Stimulated activated CD8-positive, alpha-beta memory T cell treated with anti-CD3 and anti-CD28 coated beads, Interleukin-12 subunit alpha, Interleukin-12 subunit beta, amount 100 ng/mL, for 4 hours (primary cell): ENCODE results near the gene WDR17.

Experiments used
- DNase-seq: peaks from one replicate; pipeline ENCODE4 v3.0.0-alpha.2; 2020; ENCODE audit warnings: low read depth

Gene WDR17

GRCh38 chr4:176065435-176066291 is at the start of gene WDR17:
WDR17 (plus strand) TSS chr4:176065841; CDS start chr4:176111581, 45,740 bp downstream.
- DNase-seq: peak; percentile 48

- no peak for DNase-seq
Observed at GRCh38 chr4:176016601-176017000, 49.0 kb upstream of the WDR17 start.

- no peak for DNase-seq
Observed at GRCh38 chr4:176020481-176021085, 45.1 kb upstream of the WDR17 start.

- DNase-seq: no peak
Observed at GRCh38 chr4:176030391-176030790, 35.2 kb upstream of the WDR17 start.

GRCh38 chr4:176031922-176032321 is 33.7 kb upstream of the WDR17 start:
- no peak for DNase-seq

GRCh38 chr4:176032454-176032853 is 33.2 kb upstream of the WDR17 start:
- no peak for DNase-seq

GRCh38 chr4:176034499-176034898 is 31.1 kb upstream of the WDR17 start:
- DNase-seq: no peak

- no peak for DNase-seq
Observed at GRCh38 chr4:176034936-176035335, 30.7 kb upstream of the WDR17 start.

- no peak for DNase-seq
Observed at GRCh38 chr4:176036585-176037205, 28.9 kb upstream of the WDR17 start.

- DNase-seq: no peak
Observed at GRCh38 chr4:176038789-176039188, 26.9 kb upstream of the WDR17 start.

GRCh38 chr4:176042195-176042594 is 23.4 kb upstream of the WDR17 start:
- DNase-seq: no peak

- no peak for DNase-seq
Observed at GRCh38 chr4:176043838-176044588, 21.6 kb upstream of the WDR17 start.

- no peak for DNase-seq
Observed at GRCh38 chr4:176044589-176044951, 21.1 kb upstream of the WDR17 start.

- no peak for DNase-seq
Observed at GRCh38 chr4:176048631-176049030, 17.0 kb upstream of the WDR17 start.

GRCh38 chr4:176052744-176053143 is 12.9 kb upstream of the WDR17 start:
- DNase-seq: no peak

- DNase-seq: no peak
Observed at GRCh38 chr4:176053785-176054184, 11.9 kb upstream of the WDR17 start.

GRCh38 chr4:176054942-176055341 is 10.7 kb upstream of the WDR17 start:
- no peak for DNase-seq

GRCh38 chr4:176063718-176064117 is 1.9 kb upstream of the WDR17 start:
- no peak for DNase-seq

GRCh38 chr4:176064539-176064938 is 1.1 kb upstream of the WDR17 start:
- DNase-seq: no peak

- no peak for DNase-seq
Observed at GRCh38 chr4:176066757-176067156, 1.1 kb downstream of the WDR17 start.

GRCh38 chr4:176077561-176077960 is 11.9 kb downstream of the WDR17 start:
- no peak for DNase-seq

- no peak for DNase-seq
Observed at GRCh38 chr4:176084769-176085168, 19.1 kb downstream of the WDR17 start.
